Measurements from ENCODE around the gene KCNE1.

DNA sequence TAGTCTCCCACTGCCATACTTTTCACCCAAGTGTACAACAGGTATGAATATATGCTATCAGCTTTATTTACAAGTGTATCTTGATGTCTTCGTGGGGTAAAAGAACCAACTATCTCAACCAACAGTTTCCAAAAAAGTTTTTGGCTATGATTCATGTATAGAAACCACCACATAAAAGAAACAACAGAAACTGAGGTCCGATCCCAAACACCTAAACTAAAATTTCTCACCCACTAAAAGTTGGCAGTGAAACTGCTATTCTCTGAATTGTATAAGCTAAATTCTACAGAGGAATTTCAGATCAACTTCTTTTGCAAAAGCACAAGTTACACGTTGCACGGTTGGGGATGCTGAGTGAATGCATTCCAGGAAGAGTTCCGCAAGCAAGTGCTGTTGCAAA, 5.0 kb upstream of the KCNE1 start:
- TF ChIP-seq YY1 (IDR thresholded peaks at IDR 0.05) (no peak), SP1 (IDR thresholded peaks at IDR 0.05) (no peak), RXRA (IDR thresholded peaks at IDR 0.05) (no peak), FOXA1 (IDR thresholded peaks at IDR 0.05) (no peak), GABPA (IDR thresholded peaks at IDR 0.05 in 1 of 2, conservative IDR thresholded peaks at IDR 0.05 in 1 of 2) (no peak), RAD21 (IDR thresholded peaks at IDR 0.05) (no peak)
- TF ChIP-seq, protein P1, sequence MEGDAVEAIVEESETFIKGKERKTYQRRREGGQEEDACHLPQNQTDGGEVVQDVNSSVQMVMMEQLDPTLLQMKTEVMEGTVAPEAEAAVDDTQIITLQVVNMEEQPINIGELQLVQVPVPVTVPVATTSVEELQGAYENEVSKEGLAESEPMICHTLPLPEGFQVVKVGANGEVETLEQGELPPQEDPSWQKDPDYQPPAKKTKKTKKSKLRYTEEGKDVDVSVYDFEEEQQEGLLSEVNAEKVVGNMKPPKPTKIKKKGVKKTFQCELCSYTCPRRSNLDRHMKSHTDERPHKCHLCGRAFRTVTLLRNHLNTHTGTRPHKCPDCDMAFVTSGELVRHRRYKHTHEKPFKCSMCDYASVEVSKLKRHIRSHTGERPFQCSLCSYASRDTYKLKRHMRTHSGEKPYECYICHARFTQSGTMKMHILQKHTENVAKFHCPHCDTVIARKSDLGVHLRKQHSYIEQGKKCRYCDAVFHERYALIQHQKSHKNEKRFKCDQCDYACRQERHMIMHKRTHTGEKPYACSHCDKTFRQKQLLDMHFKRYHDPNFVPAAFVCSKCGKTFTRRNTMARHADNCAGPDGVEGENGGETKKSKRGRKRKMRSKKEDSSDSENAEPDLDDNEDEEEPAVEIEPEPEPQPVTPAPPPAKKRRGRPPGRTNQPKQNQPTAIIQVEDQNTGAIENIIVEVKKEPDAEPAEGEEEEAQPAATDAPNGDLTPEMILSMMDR (IDR thresholded peaks at IDR 0.05; ENCODE audit: low read depth, low read length, missing input control): no peak
- TF ChIP-seq, protein P2, sequence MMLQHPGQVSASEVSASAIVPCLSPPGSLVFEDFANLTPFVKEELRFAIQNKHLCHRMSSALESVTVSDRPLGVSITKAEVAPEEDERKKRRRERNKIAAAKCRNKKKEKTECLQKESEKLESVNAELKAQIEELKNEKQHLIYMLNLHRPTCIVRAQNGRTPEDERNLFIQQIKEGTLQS (IDR thresholded peaks at IDR 0.05): no peak
- TF ChIP-seq, protein P3, sequence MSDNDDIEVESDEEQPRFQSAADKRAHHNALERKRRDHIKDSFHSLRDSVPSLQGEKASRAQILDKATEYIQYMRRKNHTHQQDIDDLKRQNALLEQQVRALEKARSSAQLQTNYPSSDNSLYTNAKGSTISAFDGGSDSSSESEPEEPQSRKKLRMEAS (IDR thresholded peaks at IDR 0.05): no peak
- TF ChIP-seq, protein P4, sequence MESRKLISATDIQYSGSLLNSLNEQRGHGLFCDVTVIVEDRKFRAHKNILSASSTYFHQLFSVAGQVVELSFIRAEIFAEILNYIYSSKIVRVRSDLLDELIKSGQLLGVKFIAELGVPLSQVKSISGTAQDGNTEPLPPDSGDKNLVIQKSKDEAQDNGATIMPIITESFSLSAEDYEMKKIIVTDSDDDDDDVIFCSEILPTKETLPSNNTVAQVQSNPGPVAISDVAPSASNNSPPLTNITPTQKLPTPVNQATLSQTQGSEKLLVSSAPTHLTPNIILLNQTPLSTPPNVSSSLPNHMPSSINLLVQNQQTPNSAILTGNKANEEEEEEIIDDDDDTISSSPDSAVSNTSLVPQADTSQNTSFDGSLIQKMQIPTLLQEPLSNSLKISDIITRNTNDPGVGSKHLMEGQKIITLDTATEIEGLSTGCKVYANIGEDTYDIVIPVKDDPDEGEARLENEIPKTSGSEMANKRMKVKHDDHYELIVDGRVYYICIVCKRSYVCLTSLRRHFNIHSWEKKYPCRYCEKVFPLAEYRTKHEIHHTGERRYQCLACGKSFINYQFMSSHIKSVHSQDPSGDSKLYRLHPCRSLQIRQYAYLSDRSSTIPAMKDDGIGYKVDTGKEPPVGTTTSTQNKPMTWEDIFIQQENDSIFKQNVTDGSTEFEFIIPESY (IDR thresholded peaks at IDR 0.05): no peak

Data from liver (tissue), 3 donors.